GM19023 (cell line): ENCODE results near the gene ABHD18.
A peak's percentile ranks its signal among the peaks of the same experiment; 100 is the strongest.
"Not testable (repeated sequence)": the region's sequence is repeated elsewhere in the genome, so short reads cannot be mapped to it uniquely, and the experiment has no call there.

ENCODE experiments used
- ATAC-seq: cut with Tn5 transposase; IDR thresholded peaks from one replicate; pipeline ENCODE4 v1.9.1; 2021; ENCODE audit warnings: mild to moderate bottlenecking, moderate library complexity; ENCODE audit not compliant: unreplicated experiment

The ABHD18 gene

GRCh38 chr4:128061566-128062536 lies 96.6 kb downstream of the ABHD18 start:
- ATAC-seq, result peak; percentile 37

GRCh38 chr4:128066453-128066820 lies 101.2 kb downstream of the ABHD18 start:
- not testable (repeated sequence) for ATAC-seq

- ATAC-seq, result no peak
These were observed 103.7 kb downstream of the ABHD18 start for GRCh38 chr4:128068918-128069317.

GRCh38 chr4:128076464-128076863 lies 111.3 kb downstream of the ABHD18 start:
- no peak for ATAC-seq
